ENCODE results near the gene RAPGEFL1. TPM values are rescaled to one million over a fixed set of nuclear protein-coding genes. Genes with fewer than 3 reads are reported as not detected.

The RAPGEFL1 gene
- total RNA-seq, 2 experiments from 2014 or later, result 4.4 to 4.6 TPM

- CTCF ChIA-PET, result interaction anchor here (1.0 to 6.3 kb wide), 7 partner anchors 10 to 174 kb away, joined by 3 to 39 read pairs (median 4); partner anchors contain the start of gene WIPF2
- peaks cover 7% of the 10 kb centered on the region for H3K4me1 Mint-ChIP-seq
- H3K4me3 Mint-ChIP-seq, result no peak overlapping the region
- H3K9me3 Mint-ChIP-seq (ENCODE audit: low read depth), result no peaks in the 10 kb centered on the region
- no peaks in the 10 kb centered on the region for H3K27me3 Mint-ChIP-seq
- peaks cover 10% of the 10 kb centered on the region for H3K36me3 Mint-ChIP-seq
- DNase-seq (no peak), ATAC-seq (no peak)
- H3K27ac Mint-ChIP-seq, result no peak overlapping the region
Measured at GRCh38 chr17:40178021-40178601, 841 bp downstream of the RAPGEFL1 start.

DNA sequence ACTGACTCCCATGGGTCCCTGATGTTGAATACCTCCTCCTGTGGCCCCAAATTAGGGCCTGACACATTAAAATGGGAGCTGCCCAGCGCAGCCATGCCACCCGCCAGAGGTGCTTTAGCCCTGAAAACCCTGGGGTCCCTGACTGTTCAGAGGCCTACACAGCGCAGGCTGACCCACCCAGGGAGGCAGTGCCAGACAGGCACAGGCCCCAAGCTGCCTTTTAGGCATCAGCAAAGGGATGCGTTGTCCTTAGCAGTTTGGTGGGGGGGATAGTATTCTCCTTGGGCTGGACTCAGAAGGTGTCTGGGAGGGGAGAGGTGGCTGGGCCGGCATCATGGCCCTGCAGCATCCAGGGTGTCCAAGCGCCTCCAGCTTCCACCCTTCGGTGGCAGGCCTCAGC is 1.4 kb downstream of the RAPGEFL1 start:
- Mint-ChIP-seq H3K27ac (no peak overlapping the region), H3K27me3 (no peaks in the 10 kb centered on the region), H3K36me3 (peaks cover 7% of the 10 kb centered on the region), H3K9me3 (ENCODE audit: low read depth) (no peaks in the 10 kb centered on the region), H3K4me1 (peaks cover 7% of the 10 kb centered on the region), H3K4me3 (no peak overlapping the region)
- CTCF ChIA-PET, result interaction anchor here (1.0 to 6.3 kb wide), 6 partner anchors 11 to 173 kb away, joined by 3 to 39 read pairs (median 6); partner anchors contain the start of gene WIPF2
- no peak for DNase-seq
- no peak for ATAC-seq

DNA sequence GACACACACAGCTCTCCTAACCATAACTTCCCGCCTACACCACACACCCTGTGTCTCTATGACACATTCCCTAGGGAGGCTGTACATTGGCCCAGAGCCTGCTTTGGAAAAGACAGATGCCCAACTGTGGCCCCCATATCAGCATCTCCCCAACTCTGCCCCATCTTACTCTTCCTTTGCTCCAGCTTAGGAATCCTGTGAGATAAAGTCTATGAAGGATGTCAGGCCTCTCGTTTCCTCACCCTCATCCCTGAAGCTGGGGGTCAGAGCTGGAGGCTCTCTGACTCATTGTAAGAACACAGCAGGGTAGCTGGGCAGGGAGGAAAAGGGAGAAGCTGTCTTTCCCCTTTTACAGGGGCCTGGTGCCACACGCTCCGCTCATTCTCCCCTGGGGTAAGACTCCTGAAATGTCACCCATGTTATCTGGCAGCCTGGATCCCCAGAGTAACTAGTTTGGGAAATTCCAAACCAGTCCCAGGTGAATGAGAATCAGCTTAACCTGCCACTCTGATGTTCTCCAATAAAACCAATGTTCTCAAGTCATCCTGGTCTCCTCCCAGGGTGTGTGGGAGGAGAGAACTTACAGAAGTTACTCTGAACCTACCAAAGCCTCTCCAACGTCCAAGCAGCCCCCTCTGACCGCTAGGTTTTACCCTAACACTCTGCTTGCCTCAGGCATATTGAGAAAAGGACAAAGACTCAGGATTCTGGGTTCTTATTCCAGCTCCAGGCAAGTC is 2.8 kb downstream of the RAPGEFL1 start:
- peaks cover 7% of the 10 kb centered on the region for H3K36me3 Mint-ChIP-seq
- no peak for ATAC-seq
- H3K27me3 Mint-ChIP-seq, result no peaks in the 10 kb centered on the region
- H3K27ac Mint-ChIP-seq, result no peak overlapping the region
- H3K4me1 Mint-ChIP-seq, result peaks cover 7% of the 10 kb centered on the region
- no peaks in the 10 kb centered on the region for H3K9me3 Mint-ChIP-seq (ENCODE audit: low read depth)
- CTCF ChIA-PET, result interaction anchor here (0.7 to 6.3 kb wide), 5 partner anchors 10 to 154 kb away, joined by 3 to 39 read pairs (median 4); no protein-coding TSS in a partner anchor
- H3K4me3 Mint-ChIP-seq, result no peak overlapping the region
- no peak for DNase-seq

GRCh38 chr17:40180694-40181093 is 3.4 kb downstream of the RAPGEFL1 start:
- Mint-ChIP-seq H3K27me3 (no peaks in the 10 kb centered on the region), H3K4me1 (peaks cover 7% of the 10 kb centered on the region), H3K9me3 (ENCODE audit: low read depth) (no peaks in the 10 kb centered on the region), H3K4me3 (no peak overlapping the region), H3K27ac (no peak overlapping the region), H3K36me3 (peaks cover 6% of the 10 kb centered on the region)
- DNase-seq (no peak), ATAC-seq (no peak)
- CTCF ChIA-PET, result interaction anchor here (0.8 to 6.3 kb wide), 3 partner anchors 9 to 13 kb away, joined by 3 to 39 read pairs (median 4); no protein-coding TSS in a partner anchor

GRCh38 chr17:40181205-40181604 is 3.9 kb downstream of the RAPGEFL1 start:
- no peaks in the 10 kb centered on the region for H3K9me3 Mint-ChIP-seq (ENCODE audit: low read depth)
- no peaks in the 10 kb centered on the region for H3K27me3 Mint-ChIP-seq
- peaks cover 7% of the 10 kb centered on the region for H3K4me1 Mint-ChIP-seq
- CTCF ChIA-PET, result interaction anchor here (1.3 to 6.3 kb wide), 2 partner anchors 11 to 14 kb away, joined by 4 to 39 read pairs; no protein-coding TSS in a partner anchor
- peaks cover 2% of the 10 kb centered on the region for H3K36me3 Mint-ChIP-seq
- H3K27ac Mint-ChIP-seq, result no peak overlapping the region
- ATAC-seq (no peak), DNase-seq (no peak)
- no peak overlapping the region for H3K4me3 Mint-ChIP-seq

- CTCF ChIA-PET, result interaction anchor here (1.4 kb wide), 2 partner anchors 8 to 70 kb away, joined by 4 to 5 read pairs; no protein-coding TSS in a partner anchor
- Mint-ChIP-seq H3K27ac (no peak overlapping the region), H3K4me1 (no peaks in the 10 kb centered on the region), H3K27me3 (no peaks in the 10 kb centered on the region), H3K4me3 (no peak overlapping the region), H3K9me3 (ENCODE audit: low read depth) (no peaks in the 10 kb centered on the region), H3K36me3 (no peaks in the 10 kb centered on the region)
- ATAC-seq (no peak), DNase-seq (no peak)
Measured at GRCh38 chr17:40182606-40183005, 5.3 kb downstream of the RAPGEFL1 start.

DNA sequence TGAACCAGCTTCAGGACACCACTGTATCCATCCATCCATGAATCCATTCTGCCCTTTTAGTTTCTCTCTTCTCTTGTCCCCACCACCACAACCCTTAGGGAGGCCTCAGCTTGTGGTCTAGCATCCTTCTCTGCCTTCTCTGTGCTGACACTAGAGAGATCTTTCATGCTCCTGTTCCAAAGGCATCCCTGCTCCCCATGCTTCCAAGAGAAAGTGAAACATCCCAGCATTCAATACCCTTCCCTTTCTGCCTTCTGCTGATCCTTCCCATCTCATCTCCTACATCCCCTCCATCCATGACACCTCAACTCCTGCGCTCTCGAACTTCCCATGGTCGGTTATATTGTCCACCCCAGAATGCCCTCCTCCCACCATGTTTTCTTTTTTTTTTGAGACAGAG is 10.0 kb downstream of the RAPGEFL1 start:
- ATAC-seq (no peak), DNase-seq (no peak)
- CTCF ChIA-PET, result interaction anchor here (0.7 to 1.6 kb wide), 2 partner anchors 19 to 88 kb away, joined by 3 to 5 read pairs; no protein-coding TSS in a partner anchor
- Mint-ChIP-seq H3K4me3 (no peak overlapping the region), H3K36me3 (no peaks in the 10 kb centered on the region), H3K27ac (no peak overlapping the region), H3K9me3 (ENCODE audit: low read depth) (no peaks in the 10 kb centered on the region), H3K27me3 (peaks cover 4% of the 10 kb centered on the region), H3K4me1 (peaks cover 8% of the 10 kb centered on the region)

- no peak overlapping the region for H3K4me3 Mint-ChIP-seq
- peaks cover 4% of the 10 kb centered on the region for H3K27me3 Mint-ChIP-seq
- no peak for ATAC-seq
- CTCF ChIA-PET, result interaction anchor here (0.9 to 2.0 kb wide), 4 partner anchors 8 to 175 kb away, joined by 3 to 4 read pairs (median 4); partner anchors contain the start of gene WIPF2
- H3K36me3 Mint-ChIP-seq, result no peaks in the 10 kb centered on the region
- no peaks in the 10 kb centered on the region for H3K9me3 Mint-ChIP-seq (ENCODE audit: low read depth)
- H3K27ac Mint-ChIP-seq, result no peak overlapping the region
- no peak for DNase-seq
- H3K4me1 Mint-ChIP-seq, result peaks cover 8% of the 10 kb centered on the region
Measured at GRCh38 chr17:40188694-40189093, 11.4 kb downstream of the RAPGEFL1 start.

- peak overlapping the region; percentile 82 for H3K4me3 Mint-ChIP-seq
- H3K36me3 Mint-ChIP-seq, result no peaks in the 10 kb centered on the region
- H3K27me3 Mint-ChIP-seq, result peaks cover 4% of the 10 kb centered on the region
- DNase-seq, result no peak
- H3K4me1 Mint-ChIP-seq, result peaks cover 17% of the 10 kb centered on the region
- peak; percentile 31 for ATAC-seq
- CTCF ChIA-PET, result interaction anchor here (0.7 to 5.3 kb wide), 20 partner anchors 7 to 191 kb away, joined by 3 to 77 read pairs (median 4); partner anchors contain the start of genes CSF3, RAPGEFL1 and WIPF2
- no peaks in the 10 kb centered on the region for H3K9me3 Mint-ChIP-seq (ENCODE audit: low read depth)
- H3K27ac Mint-ChIP-seq, result no peak overlapping the region
Measured at GRCh38 chr17:40190197-40191021, 13.1 kb downstream of the RAPGEFL1 start.

GRCh38 chr17:40191237-40192208 is 14.3 kb downstream of the RAPGEFL1 start:
- peak; percentile 91 for ATAC-seq
- H3K36me3 Mint-ChIP-seq, result no peaks in the 10 kb centered on the region
- peaks cover 17% of the 10 kb centered on the region for H3K4me1 Mint-ChIP-seq
- CTCF ChIA-PET, result interaction anchor here (0.5 to 5.3 kb wide), 47 partner anchors 8 to 411 kb away, joined by 3 to 77 read pairs (median 4); partner anchors contain the start of genes CSF3, MED24, RAPGEFL1 and WIPF2
- DNase-seq, result peak; percentile 80
- H3K27me3 Mint-ChIP-seq, result peaks cover 4% of the 10 kb centered on the region
- peak overlapping the region; percentile 82 for H3K4me3 Mint-ChIP-seq
- no peaks in the 10 kb centered on the region for H3K9me3 Mint-ChIP-seq (ENCODE audit: low read depth)
- no peak overlapping the region for H3K27ac Mint-ChIP-seq

- H3K27me3 Mint-ChIP-seq, result peaks cover 4% of the 10 kb centered on the region
- no peaks in the 10 kb centered on the region for H3K36me3 Mint-ChIP-seq
- no peak for ATAC-seq
- peaks cover 18% of the 10 kb centered on the region for H3K4me1 Mint-ChIP-seq
- no peak overlapping the region for H3K27ac Mint-ChIP-seq
- H3K9me3 Mint-ChIP-seq (ENCODE audit: low read depth), result no peaks in the 10 kb centered on the region
- no peak overlapping the region for H3K4me3 Mint-ChIP-seq
- no peak for DNase-seq
- CTCF ChIA-PET, result interaction anchor here (0.7 to 5.3 kb wide), 17 partner anchors 8 to 178 kb away, joined by 3 to 77 read pairs (median 4); partner anchors contain the start of genes CSF3, RAPGEFL1 and WIPF2
Measured at GRCh38 chr17:40192961-40193360, 15.7 kb downstream of the RAPGEFL1 start.

GRCh38 chr17:40194821-40195220 is 17.6 kb downstream of the RAPGEFL1 start:
- H3K36me3 Mint-ChIP-seq, result no peaks in the 10 kb centered on the region
- H3K9me3 Mint-ChIP-seq (ENCODE audit: low read depth), result no peaks in the 10 kb centered on the region
- H3K27me3 Mint-ChIP-seq, result peaks cover 7% of the 10 kb centered on the region
- DNase-seq, result no peak
- no peak for ATAC-seq
- CTCF ChIA-PET, result interaction anchor here (1.2 to 1.6 kb wide), 4 partner anchors 27 to 94 kb away, joined by 3 read pairs; partner anchors contain the start of gene NR1D1
- H3K27ac Mint-ChIP-seq, result no peak overlapping the region
- H3K4me1 Mint-ChIP-seq, result peaks cover 23% of the 10 kb centered on the region
- no peak overlapping the region for H3K4me3 Mint-ChIP-seq

Data from activated CD8-positive, alpha-beta memory T cell treated with anti-CD3 and anti-CD28 coated beads, Interleukin-2, amount 10 ng/mL, durations not matched to agents 7 days and 5 days (primary cell).